Erythroblast (primary cell): ENCODE measurements around the gene ZDHHC22.

Experiments
- GATA1 ChIP-seq: IDR thresholded peaks from 2 replicates; pipeline ENCODE4 v1.6.1; 2011; ENCODE audit warnings: low read depth, mild to moderate bottlenecking, control low read depth, low read length, moderate library complexity
- POLR2A ChIP-seq: IDR thresholded peaks from 2 replicates; pipeline ENCODE4 v1.6.1; 2011; ENCODE audit warnings: mild to moderate bottlenecking, low read length

DNA sequence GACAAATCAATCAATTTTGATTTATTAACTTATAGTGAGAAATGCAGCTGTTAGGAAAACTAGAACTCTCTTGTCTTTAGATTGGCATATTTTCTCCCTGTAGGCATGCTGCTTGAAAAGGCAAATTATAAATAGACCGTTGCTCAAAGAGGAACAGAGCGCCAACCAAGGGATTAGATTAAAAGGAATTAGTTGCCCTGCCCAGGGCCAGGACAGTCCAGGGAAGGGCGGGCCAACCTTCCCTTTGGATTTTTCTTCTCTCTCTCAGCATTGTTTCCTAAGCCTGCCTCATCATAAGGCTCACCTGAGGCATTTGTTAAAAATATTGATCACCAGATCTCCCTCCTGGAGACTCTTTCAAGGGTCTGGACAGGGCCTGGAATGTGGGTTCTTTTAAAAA is 34.9 kb downstream of the ZDHHC22 start:
- TF ChIP-seq POLR2A, result no peak
- TF ChIP-seq GATA1, result no peak
